ENCODE measurements around the gene DLGAP1. TPM values are rescaled to one million over a fixed set of nuclear protein-coding genes. Genes with fewer than 3 reads are reported as not detected.

Gene DLGAP1
- polyA plus RNA-seq, 1 donor from 2014 or later = 4.5 TPM

DNA sequence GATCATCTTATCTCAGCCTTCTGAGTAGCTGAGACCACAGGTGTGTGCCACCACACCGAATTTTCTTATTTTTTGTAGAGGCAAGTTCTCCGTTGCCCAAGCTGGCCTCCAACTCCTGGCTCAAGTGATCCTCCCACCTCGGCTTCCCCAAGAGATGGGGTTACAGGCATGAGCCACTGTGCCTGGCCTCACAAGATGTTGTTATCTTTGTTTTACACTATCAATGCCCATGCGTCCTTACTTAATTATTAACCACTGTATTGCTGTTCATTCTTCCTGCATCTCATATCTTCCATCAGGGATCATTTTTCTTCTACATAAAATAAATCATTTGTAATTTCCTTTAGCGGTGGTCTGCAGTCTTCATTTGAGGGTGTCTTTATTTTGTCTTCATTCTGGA lies 823.2 kb downstream of the DLGAP1 start:
- Histone ChIP-seq H3K9me2 (ENCODE audit: insufficient read depth, low read length) (no peaks in the 10 kb centered on the region), H3K4me3 (ENCODE audit: low read length) (no peak overlapping the region), H3K79me2 (replicated peaks; ENCODE audit: insufficient read depth, low read length) (no peaks in the 10 kb centered on the region), H3K27me3 (ENCODE audit: insufficient read depth, low read depth, low read length) (no peaks in the 10 kb centered on the region), H4K20me1 (ENCODE audit: insufficient read depth) (no peaks in the 10 kb centered on the region), H3F3A (ENCODE audit: insufficient read depth, low read length, poor library complexity, severe bottlenecking) (no peaks in the 10 kb centered on the region), H3K9me3 (ENCODE audit: low read length) (no peaks in the 10 kb centered on the region), H2AFZ (ENCODE audit: low read depth, low read length) (no peak overlapping the region), H3K36me3 (ENCODE audit: insufficient read depth, low read length) (no peaks in the 10 kb centered on the region), H3K9ac (ENCODE audit: low read length) (no peak overlapping the region), H3K27ac (ENCODE audit: low read length) (no peak overlapping the region), H3K4me2 (ENCODE audit: low read length) (no peak overlapping the region)
- TF ChIP-seq EZH2 (IDR thresholded peaks at IDR 0.05; ENCODE audit: borderline replicate concordance, insufficient read depth, low read length, poor library complexity, severe bottlenecking) (no peak), CTCF (IDR thresholded peaks at IDR 0.05; ENCODE audit: poor library complexity, severe bottlenecking) (no peak), POLR2AphosphoS5 (IDR thresholded peaks at IDR 0.05) (no peak), RAD21 (conservative IDR thresholded peaks at IDR 0.05) (no peak), SMC3 (conservative IDR thresholded peaks at IDR 0.05; ENCODE audit: poor library complexity) (no peak)

DNA sequence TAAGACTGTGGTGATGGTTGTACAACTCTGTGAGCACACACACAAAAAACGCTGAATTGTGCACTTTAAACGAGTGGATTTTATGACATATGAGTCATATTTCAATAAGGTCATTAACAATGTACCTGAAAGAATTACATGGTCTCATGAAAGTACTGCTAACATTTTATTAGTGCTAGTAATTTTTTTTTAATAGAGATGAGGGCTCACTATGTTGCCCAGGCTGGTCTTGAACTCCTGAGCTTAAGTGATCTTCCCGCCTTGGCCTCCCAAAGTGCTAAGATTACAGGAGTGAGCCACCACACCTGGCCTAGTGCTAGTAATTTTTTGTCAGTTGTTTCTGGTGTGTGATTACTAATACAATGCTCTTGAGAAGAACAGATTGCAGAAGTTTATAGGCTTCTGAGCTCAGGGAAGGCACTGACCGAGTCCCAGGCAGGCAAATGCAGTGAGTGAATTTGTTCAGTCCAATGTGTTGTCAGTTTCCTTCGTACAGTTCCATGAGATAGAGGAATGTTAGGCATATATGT lies 828.1 kb downstream of the DLGAP1 start:
- no peaks in the 10 kb centered on the region for H3K9me2 ChIP-seq (ENCODE audit: insufficient read depth, low read length)

DNA sequence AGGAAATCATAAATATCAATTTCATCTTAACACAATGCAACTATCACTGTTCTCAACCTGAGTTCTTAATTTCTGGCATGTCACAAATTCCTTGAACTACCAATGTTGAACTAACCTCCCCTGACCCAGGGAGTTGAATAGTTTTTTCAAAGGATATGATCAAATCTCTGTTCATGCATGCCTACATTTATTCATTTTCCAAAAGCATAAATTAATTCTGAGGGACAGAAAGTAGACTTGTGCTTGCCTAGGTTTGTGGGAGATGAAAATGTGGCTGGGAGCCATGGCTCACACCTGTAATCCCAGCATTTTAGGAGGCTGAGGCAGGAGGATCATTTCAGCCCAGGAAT lies 829.4 kb downstream of the DLGAP1 start:
- Histone ChIP-seq H4K20me1 (ENCODE audit: insufficient read depth) (no peaks in the 10 kb centered on the region), H3K36me3 (ENCODE audit: insufficient read depth, low read length) (no peaks in the 10 kb centered on the region), H3K27me3 (ENCODE audit: insufficient read depth, low read depth, low read length) (no peaks in the 10 kb centered on the region), H3K9ac (ENCODE audit: low read length) (no peak overlapping the region), H3K27ac (ENCODE audit: low read length) (no peak overlapping the region), H3F3A (ENCODE audit: insufficient read depth, low read length, poor library complexity, severe bottlenecking) (no peaks in the 10 kb centered on the region), H3K9me2 (ENCODE audit: insufficient read depth, low read length) (no peaks in the 10 kb centered on the region), H3K4me3 (ENCODE audit: low read length) (no peak overlapping the region), H2AFZ (ENCODE audit: low read depth, low read length) (no peak overlapping the region), H3K9me3 (ENCODE audit: low read length) (no peaks in the 10 kb centered on the region), H3K79me2 (replicated peaks; ENCODE audit: insufficient read depth, low read length) (no peaks in the 10 kb centered on the region), H3K4me2 (ENCODE audit: low read length) (no peak overlapping the region)
- TF ChIP-seq POLR2AphosphoS5 (IDR thresholded peaks at IDR 0.05) = no peak
- no peak for TF ChIP-seq CTCF (IDR thresholded peaks at IDR 0.05; ENCODE audit: poor library complexity, severe bottlenecking)
- no peak for TF ChIP-seq REST (IDR thresholded peaks at IDR 0.05; ENCODE audit: borderline replicate concordance)
- no peak for TF ChIP-seq EP300 (conservative IDR thresholded peaks at IDR 0.05; ENCODE audit: poor library complexity, severe bottlenecking)
- TF ChIP-seq MXI1 (conservative IDR thresholded peaks at IDR 0.05; ENCODE audit: poor library complexity, severe bottlenecking) = no peak
- TF ChIP-seq TAF1 (IDR thresholded peaks at IDR 0.05; ENCODE audit: low read depth) = no peak
- no peak for TF ChIP-seq RAD21 (conservative IDR thresholded peaks at IDR 0.05)
- TF ChIP-seq SMC3 (conservative IDR thresholded peaks at IDR 0.05; ENCODE audit: poor library complexity) = no peak
- TF ChIP-seq EZH2 (IDR thresholded peaks at IDR 0.05; ENCODE audit: borderline replicate concordance, insufficient read depth, low read length, poor library complexity, severe bottlenecking) = no peak

More for the DNA sequence above, 828.1 kb downstream of the DLGAP1 start:
- H3K36me3 ChIP-seq (ENCODE audit: insufficient read depth, low read length) = no peaks in the 10 kb centered on the region
- no peak overlapping the region for H3K4me3 ChIP-seq (ENCODE audit: low read length)
- no peaks in the 10 kb centered on the region for H3F3A ChIP-seq (ENCODE audit: insufficient read depth, low read length, poor library complexity, severe bottlenecking)
- TF ChIP-seq MXI1 (conservative IDR thresholded peaks at IDR 0.05; ENCODE audit: poor library complexity, severe bottlenecking) (no peak), POLR2AphosphoS5 (IDR thresholded peaks at IDR 0.05) (no peak)
- no peaks in the 10 kb centered on the region for H3K27me3 ChIP-seq (ENCODE audit: insufficient read depth, low read depth, low read length)
- no peaks in the 10 kb centered on the region for H3K79me2 ChIP-seq (replicated peaks; ENCODE audit: insufficient read depth, low read length)
- no peak overlapping the region for H3K27ac ChIP-seq (ENCODE audit: low read length)
- no peak overlapping the region for H3K4me2 ChIP-seq (ENCODE audit: low read length)
- H4K20me1 ChIP-seq (ENCODE audit: insufficient read depth) = no peaks in the 10 kb centered on the region
- H3K9ac ChIP-seq (ENCODE audit: low read length) = no peak overlapping the region
- H2AFZ ChIP-seq (ENCODE audit: low read depth, low read length) = no peak overlapping the region
- no peaks in the 10 kb centered on the region for H3K9me3 ChIP-seq (ENCODE audit: low read length)

All from neural cell (in vitro differentiated cells).